Lung (tissue), 12 donors: ENCODE measurements around the gene MUCL3. TPM values are rescaled to one million over a fixed set of nuclear protein-coding genes. Genes with fewer than 3 reads are reported as not detected.
"Not testable (repeated sequence)": the region's sequence is repeated elsewhere in the genome, so short reads cannot be mapped to it uniquely, and the experiment has no call there.

Source experiments
- ATAC-seq: fragments of 200-7000 bp; cut with Tn5 transposase; one replicate; pipeline ENCODE4 v1.9.1; 2020; ENCODE audit warnings: moderate number of reproducible peaks; ENCODE audit not compliant: insufficient read depth, low FRiP score
- DNase-seq, 3 donors: peaks; one replicate each; pipeline ENCODE4 v3.0.0-alpha.2; 2013 to 2017
- H3K27ac ChIP-seq, 2 donors: one replicate each; pipeline ENCODE4 v1.5.1; 2013; ENCODE audit warnings: mild to moderate bottlenecking in 2 of 2, moderate library complexity in 2 of 2, control low read depth in 1 of 2, inconsistent platforms in 1 of 2, low read depth in 1 of 2, low read length in 1 of 2
- H3K27me3 ChIP-seq, 3 donors: one replicate each; pipeline ENCODE4 v1.5.1; 2013; ENCODE audit warnings: low read length in 2 of 3; ENCODE audit not compliant: control insufficient read depth in 3 of 3, insufficient read depth in 3 of 3
- H3K36me3 ChIP-seq, 4 donors: one replicate each; pipeline ENCODE4 v1.5.1; 2013; ENCODE audit warnings: low read length in 4 of 4, mild to moderate bottlenecking in 1 of 4, moderate library complexity in 1 of 4; ENCODE audit not compliant: control insufficient read depth in 4 of 4, insufficient read depth in 4 of 4
- H3K4me1 ChIP-seq, 5 donors: one replicate each; pipeline ENCODE4 v1.5.1; 2013; ENCODE audit warnings: low read length in 5 of 5, mild to moderate bottlenecking in 2 of 5, moderate library complexity in 1 of 5; ENCODE audit not compliant: control insufficient read depth in 5 of 5, insufficient read depth in 5 of 5
- H3K4me3 ChIP-seq: one replicate; pipeline ENCODE4 v1.5.1; 2013; ENCODE audit warnings: mild to moderate bottlenecking, control low read depth, moderate library complexity
- H3K9ac ChIP-seq, 2 donors: one replicate each; pipeline ENCODE4 v1.5.1; 2013; ENCODE audit warnings: low read length in 2 of 2, control low read depth in 1 of 2; ENCODE audit not compliant: insufficient read depth in 1 of 2
- H3K9me3 ChIP-seq, 4 donors: one replicate each; pipeline ENCODE4 v1.5.1; 2013; ENCODE audit warnings: low read length in 3 of 4, mild to moderate bottlenecking in 1 of 4, moderate library complexity in 1 of 4; ENCODE audit not compliant: control insufficient read depth in 4 of 4, insufficient read depth in 3 of 4
- CTCF ChIP-seq: IDR thresholded peaks from 2 replicates; pipeline ENCODE4 v1.5.1; 2012; ENCODE audit warnings: mild to moderate bottlenecking; ENCODE audit errors: control extremely low read depth, extremely low read depth
- WGBS, 2 donors: extraction: QIAGEN DNeasy Blood & Tissue Kit; methylation state at CpG; one replicate each; pipeline ENCODE4 v1.1.7; 2013; 5-methylcytosine and 5-hydroxymethylcytosine counted together
- polyA plus RNA-seq, 2 donors: library from polyadenylated mRNA; stranded (reverse); fragments of 200-250 nt; gene quantifications; one replicate each; pipeline ENCODE4 v1.2.1, GENCODE V29; 2013
- total RNA-seq, 2 donors: library from RNA; depleted of rRNA in 1 of 2; stranded (reverse); fragments of >200 nt in 1 of 2; gene quantifications; one replicate each; pipeline ENCODE4 v1.2.1, GENCODE V29; 2014 to 2021
- donor health status: control.
- donor health status: control.
- donor health status: Bipolar disorder and iron deficiency.
- donor health status: healthy.
- donor health status: DM: yes; HTN: yes; CAD: no.

Gene MUCL3
- total and polyA plus RNA-seq, 4 donors = 0.47 to 6.4 (median 2.0) TPM

- H3K9me3 ChIP-seq = no peaks in the 10 kb centered on the region
- TF ChIP-seq CTCF = no peak
- H3K36me3 ChIP-seq = peaks cover 0 to 30% (median 18%) of the 10 kb centered on the region in 4 donors
- H3K4me3 ChIP-seq = no peak overlapping the region
- no peaks in the 10 kb centered on the region for H3K4me1 ChIP-seq
- 87 to 91% methylated on average over 22 to 23 of the region's 23 CpGs for WGBS, 2 donors
- no peak overlapping the region for H3K9ac ChIP-seq
- no peak for DNase-seq
- H3K27ac ChIP-seq = no peak overlapping the region
- no peak for ATAC-seq
- H3K27me3 ChIP-seq = no peaks in the 10 kb centered on the region
Measured at GRCh38 chr6:30898750-30899360, 41.9 kb upstream of the MUCL3 start.

GRCh38 chr6:30900863-30901417, 39.8 kb upstream of the MUCL3 start:
- no peak for TF ChIP-seq CTCF
- 89 to 92% methylated on average over 1 of the region's 1 CpG for WGBS, 2 donors
- ATAC-seq = no peak
- Histone ChIP-seq H3K9ac (no peak overlapping the region), H3K27ac (no peak overlapping the region), H3K4me3 (no peak overlapping the region), H3K4me1 (no peaks in the 10 kb centered on the region), H3K9me3 (no peaks in the 10 kb centered on the region), H3K36me3 (peaks cover 0 to 16% (median 8%) of the 10 kb centered on the region in 4 donors), H3K27me3 (no peaks in the 10 kb centered on the region)
- no peak for DNase-seq

- H3K36me3 ChIP-seq = peaks cover 0 to 14% (median 8%) of the 10 kb centered on the region in 4 donors
- no peak for TF ChIP-seq CTCF
- no peak overlapping the region for H3K4me3 ChIP-seq
- DNase-seq = no peak
- no peak overlapping the region for H3K27ac ChIP-seq
- ATAC-seq = no peak
- H3K27me3 ChIP-seq = no peaks in the 10 kb centered on the region
- H3K4me1 ChIP-seq = no peaks in the 10 kb centered on the region
- H3K9me3 ChIP-seq = no peaks in the 10 kb centered on the region
- no peak overlapping the region for H3K9ac ChIP-seq
Measured at GRCh38 chr6:30901436-30901835, 39.3 kb upstream of the MUCL3 start.

- DNase-seq, H3K4me3 ChIP-seq, H3K4me1 ChIP-seq, H3K9me3 ChIP-seq, H3K27ac ChIP-seq, ATAC-seq, H3K9ac ChIP-seq, H3K27me3 ChIP-seq: not testable (repeated sequence)
- WGBS, 2 donors = 80 to 89% methylated on average over 9 of the region's 9 CpGs
- peaks cover 0 to 11% (median 5%) of the 10 kb centered on the region in 4 donors for H3K36me3 ChIP-seq
Measured at GRCh38 chr6:30902196-30902595, 38.6 kb upstream of the MUCL3 start.
